HG03558 (cell line): ENCODE measurements around the gene NR2C1.
"Not testable (repeated sequence)": the region's sequence is repeated elsewhere in the genome, so short reads cannot be mapped to it uniquely, and the experiment has no call there.

Experiments
- ATAC-seq: cut with Tn5 transposase; IDR thresholded peaks from one replicate; pipeline ENCODE4 v1.9.1; 2021; ENCODE audit warnings: moderate number of reproducible peaks; ENCODE audit not compliant: unreplicated experiment; ENCODE audit errors: extremely low read depth

NR2C1 gene

GRCh38 chr12:95072900-95073697, at the start of gene NR2C1:
TSS of gene NR2C1 (minus strand) at chr12:95073618. CDS start at chr12:95067384, 6,234 bp downstream.
- ATAC-seq: peak; percentile 86

DNA sequence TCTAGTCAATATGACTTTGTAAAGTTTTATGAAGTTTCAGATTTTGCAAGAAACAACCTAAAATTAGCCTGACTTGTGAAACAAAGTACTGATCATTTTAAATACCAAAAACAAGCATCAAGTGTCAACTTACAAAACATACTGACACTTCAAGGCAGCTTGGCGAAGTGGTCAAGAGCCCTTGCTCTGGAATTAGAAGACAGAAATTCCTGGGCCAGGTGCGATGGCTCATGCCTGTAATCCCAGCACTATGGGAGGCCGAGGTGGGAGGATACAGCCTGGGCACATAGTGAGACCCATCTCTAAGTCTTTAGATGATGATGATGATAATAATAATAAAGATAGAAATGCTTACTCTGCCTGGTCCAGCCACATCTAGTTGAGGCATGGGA, 45.4 kb upstream of the NR2C1 start:
- ATAC-seq: no peak

- no peak for ATAC-seq
Measured at GRCh38 chr12:95118138-95118787, 44.8 kb upstream of the NR2C1 start.

- no peak for ATAC-seq
Measured at GRCh38 chr12:95117178-95117599, 43.8 kb upstream of the NR2C1 start.

GRCh38 chr12:95116773-95117172, 43.4 kb upstream of the NR2C1 start:
- ATAC-seq: no peak

DNA sequence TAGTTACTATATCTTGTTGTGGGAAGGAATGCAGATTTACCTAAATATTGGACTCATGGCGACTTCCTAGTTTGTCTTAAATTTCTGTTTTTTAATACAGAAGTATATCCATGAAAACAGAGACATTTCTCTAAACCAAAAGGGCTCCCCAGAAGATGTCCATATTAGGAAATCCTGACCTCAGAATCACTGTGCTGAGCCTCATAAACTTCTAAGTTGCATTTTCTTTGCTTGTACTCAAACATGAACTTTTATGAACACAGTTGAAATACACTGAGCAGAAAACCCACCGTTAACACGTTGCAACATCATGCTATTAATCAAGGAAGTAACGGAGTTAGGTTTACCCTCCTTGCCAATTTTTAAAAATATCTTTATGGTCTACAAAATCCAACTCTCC, 42.9 kb upstream of the NR2C1 start:
- ATAC-seq: no peak

GRCh38 chr12:95115641-95116040, 42.2 kb upstream of the NR2C1 start:
- ATAC-seq: no peak

DNA sequence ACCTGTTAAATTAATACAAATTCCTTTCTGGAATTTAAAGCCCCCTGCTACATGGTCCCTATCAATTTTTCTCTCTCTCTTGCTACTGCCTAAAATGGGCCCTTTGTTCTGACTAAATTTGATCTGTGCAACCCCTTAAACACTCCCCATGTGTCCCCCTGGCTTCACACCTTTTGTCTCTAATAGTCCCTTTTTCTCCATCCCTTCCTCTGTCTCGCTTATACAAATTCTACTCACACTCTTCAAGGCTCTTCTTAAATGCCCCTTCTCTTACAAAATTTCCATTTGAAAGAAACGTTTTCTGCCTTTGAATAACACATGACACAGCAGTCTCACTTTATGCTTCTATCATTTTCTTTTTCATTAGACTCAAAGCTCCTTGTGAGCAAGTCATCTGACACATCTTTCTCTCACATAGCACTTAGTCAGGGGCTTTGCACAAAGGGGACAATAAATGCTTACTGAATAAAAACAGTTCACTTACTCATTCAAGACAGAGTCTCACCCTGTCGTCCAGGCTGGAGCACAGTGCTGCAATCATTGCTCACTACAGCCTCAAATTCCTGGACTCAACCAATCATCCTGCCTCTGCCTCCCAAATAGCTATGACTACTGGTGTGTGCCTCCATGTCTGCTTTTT, 41.5 kb upstream of the NR2C1 start:
- ATAC-seq: no peak

GRCh38 chr12:95107362-95107761, 33.9 kb upstream of the NR2C1 start:
- no peak for ATAC-seq

GRCh38 chr12:95105540-95105939, 32.1 kb upstream of the NR2C1 start:
- no peak for ATAC-seq

GRCh38 chr12:95104919-95105452, 31.6 kb upstream of the NR2C1 start:
- no peak for ATAC-seq

GRCh38 chr12:95102916-95103671, 29.7 kb upstream of the NR2C1 start:
- peak; percentile 95 for ATAC-seq

DNA sequence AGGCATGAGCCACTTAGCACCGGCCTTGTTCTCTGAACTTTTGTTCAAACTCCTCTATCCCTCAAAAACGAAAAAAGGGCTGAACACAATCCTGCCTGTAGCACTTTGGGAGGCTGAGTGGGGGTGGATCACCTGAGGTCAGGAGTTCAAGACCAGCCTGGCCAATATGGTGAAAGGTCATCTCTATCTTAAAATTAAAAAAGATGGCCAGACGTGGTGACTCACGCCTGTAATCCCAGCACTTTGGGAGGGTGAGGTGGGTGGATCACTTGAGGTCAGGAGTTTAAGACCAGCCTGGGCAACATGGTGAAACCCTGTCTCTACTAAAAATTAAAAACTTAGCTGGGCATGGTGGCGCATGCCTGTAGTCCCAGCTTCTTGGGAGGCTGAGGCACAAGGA, 28.5 kb upstream of the NR2C1 start:
- not testable (repeated sequence) for ATAC-seq

- no peak for ATAC-seq
Measured at GRCh38 chr12:95100264-95101190, 27.1 kb upstream of the NR2C1 start.

DNA sequence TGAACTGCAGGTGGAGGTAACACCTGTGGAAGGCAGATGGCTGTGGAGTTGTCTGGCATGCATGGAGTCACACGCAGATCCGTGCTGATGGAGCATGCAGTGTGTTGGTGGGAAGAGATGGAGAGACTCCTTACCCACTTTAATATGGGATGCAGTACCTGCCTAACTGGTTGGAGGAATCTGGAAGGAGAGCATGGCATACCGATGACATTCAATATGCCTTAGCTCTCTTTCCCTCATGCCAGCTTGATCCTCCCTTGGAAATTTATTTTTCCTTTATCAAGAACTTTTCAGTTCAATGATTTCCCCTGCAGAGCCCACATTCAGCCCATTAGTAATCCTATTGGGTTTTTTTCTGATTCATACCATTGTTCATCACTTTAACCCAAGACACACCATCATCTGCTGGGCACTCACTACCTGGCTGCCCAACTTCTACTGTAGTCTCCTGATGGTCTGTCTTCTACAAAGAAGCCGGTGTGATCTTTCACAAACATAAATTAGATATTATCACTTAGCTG, 25.9 kb upstream of the NR2C1 start:
- ATAC-seq: no peak

DNA sequence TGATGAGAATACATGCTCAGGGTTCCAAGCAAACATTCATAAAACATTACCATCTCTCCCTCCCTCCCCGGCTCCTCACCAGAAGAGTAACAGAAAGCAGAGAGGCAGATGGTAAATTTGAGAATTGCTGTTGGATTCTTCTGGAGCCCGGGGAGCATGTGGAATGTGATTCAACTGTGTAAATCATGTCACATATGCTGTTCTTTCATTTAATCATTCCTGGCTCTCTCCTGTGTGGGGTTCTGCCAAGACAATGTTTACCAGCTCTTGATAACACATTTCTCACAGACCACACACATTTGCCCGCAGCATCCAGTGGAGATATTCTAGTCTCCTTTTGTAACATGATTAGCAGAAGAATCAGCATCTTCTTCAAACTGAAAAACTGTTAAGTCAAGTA, 23.4 kb upstream of the NR2C1 start:
- ATAC-seq: no peak

DNA sequence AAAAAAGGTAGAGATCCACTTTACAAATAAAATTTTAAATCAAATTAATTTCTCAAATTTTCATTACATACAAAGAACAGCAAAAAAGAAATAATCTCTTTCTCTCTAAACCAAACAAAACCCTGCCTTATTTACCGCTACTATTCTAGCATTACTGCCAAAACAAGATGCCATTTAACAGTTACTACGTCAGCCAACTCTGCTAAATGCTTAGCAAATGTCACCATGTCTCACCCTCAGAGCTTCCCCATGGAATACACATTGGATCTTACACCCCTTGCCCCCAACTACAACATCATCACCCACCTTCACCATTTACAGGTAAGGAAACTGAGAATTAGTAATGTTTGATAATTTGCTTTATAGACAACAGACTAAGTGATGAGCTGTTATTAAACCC, 23.0 kb upstream of the NR2C1 start:
- no peak for ATAC-seq

DNA sequence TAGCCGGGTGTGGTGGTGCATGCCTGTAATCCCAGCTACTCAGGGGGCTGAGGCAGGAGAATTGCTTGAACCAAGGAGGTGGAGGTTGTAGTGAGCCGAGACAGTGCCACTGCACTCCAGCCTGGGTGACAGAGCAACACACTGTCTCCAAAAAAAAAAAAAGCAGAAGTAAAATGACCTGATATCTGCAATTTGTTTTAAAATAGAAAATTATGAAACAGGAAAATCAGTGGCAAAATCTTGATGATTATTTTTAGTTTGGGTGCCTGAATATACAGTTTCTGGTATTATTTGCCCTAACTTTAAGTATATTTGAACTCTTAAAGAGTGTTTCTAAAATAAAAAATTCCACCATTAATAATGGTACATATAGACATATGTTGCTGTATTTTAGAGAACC, 22.4 kb upstream of the NR2C1 start:
- ATAC-seq: not testable (repeated sequence)

DNA sequence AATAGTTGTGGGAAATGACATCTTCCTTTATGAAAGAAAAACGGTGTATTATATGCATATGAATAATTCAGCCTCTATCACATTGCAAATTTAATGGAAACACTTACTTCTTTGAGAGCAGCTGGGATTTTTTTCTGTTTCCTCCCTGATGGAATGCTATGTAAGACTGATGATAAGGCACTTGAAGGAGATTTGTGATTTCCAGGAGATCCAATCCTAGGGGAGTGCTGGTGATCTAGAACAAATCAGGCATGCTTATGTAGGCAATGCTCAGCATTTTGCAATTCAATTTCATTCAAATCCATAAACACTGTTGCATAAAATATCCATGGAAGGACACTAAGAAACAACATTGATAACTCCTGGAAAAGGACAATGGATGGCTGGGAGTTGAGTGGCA, 16.0 kb upstream of the NR2C1 start:
- no peak for ATAC-seq
